Gastrocnemius medialis (tissue), 4 donors: ENCODE data around the gene VIPR2.

Experiments used
- CTCF ChIP-seq, 5 experiments: fragments of 450-650 bp in 3 of 5; fragments of 200-600 bp in 2 of 5; sonication (generic) in 2 of 5; IDR thresholded peaks in 4 of 5; conservative IDR thresholded peaks in 1 of 5; 1 replicate in 4 of 5; 2 replicates in 1 of 5; pipeline ENCODE4 v1.5.1; 2016 to 2019; ENCODE audit warnings: antibody characterized with exemption in 5 of 5, mild to moderate bottlenecking in 3 of 5, moderate library complexity in 3 of 5
- POLR2A ChIP-seq, 2 donors: fragments of 450-650 bp; IDR thresholded peaks; one replicate each; pipeline ENCODE4 v1.6.1; 2017; ENCODE audit warnings: antibody characterized with exemption in 2 of 2, mild to moderate bottlenecking in 2 of 2, moderate library complexity in 2 of 2

- TF ChIP-seq CTCF (IDR thresholded peaks at IDR 0.05 in 4 of 5, conservative IDR thresholded peaks at IDR 0.05 in 1 of 5) (no peak), POLR2A (IDR thresholded peaks at IDR 0.05) (no peak)
These were observed 52.0 kb downstream of the VIPR2 start for GRCh38 chr7:159092701-159093121.
